Stimulated activated CD4-positive, alpha-beta T cell treated with anti-CD3 and anti-CD28 coated beads, Interleukin-2, amount 100 ng/mL, for 4 hours (primary cell): ENCODE measurements around the gene ZNF432.
"Not testable (repeated sequence)": the region's sequence is repeated elsewhere in the genome, so short reads cannot be mapped to it uniquely, and the experiment has no call there.

Source experiments
- DNase-seq: peaks from one replicate; pipeline ENCODE4 v3.0.0-alpha.2; 2020; ENCODE audit warnings: low read depth

ZNF432 gene

DNA sequence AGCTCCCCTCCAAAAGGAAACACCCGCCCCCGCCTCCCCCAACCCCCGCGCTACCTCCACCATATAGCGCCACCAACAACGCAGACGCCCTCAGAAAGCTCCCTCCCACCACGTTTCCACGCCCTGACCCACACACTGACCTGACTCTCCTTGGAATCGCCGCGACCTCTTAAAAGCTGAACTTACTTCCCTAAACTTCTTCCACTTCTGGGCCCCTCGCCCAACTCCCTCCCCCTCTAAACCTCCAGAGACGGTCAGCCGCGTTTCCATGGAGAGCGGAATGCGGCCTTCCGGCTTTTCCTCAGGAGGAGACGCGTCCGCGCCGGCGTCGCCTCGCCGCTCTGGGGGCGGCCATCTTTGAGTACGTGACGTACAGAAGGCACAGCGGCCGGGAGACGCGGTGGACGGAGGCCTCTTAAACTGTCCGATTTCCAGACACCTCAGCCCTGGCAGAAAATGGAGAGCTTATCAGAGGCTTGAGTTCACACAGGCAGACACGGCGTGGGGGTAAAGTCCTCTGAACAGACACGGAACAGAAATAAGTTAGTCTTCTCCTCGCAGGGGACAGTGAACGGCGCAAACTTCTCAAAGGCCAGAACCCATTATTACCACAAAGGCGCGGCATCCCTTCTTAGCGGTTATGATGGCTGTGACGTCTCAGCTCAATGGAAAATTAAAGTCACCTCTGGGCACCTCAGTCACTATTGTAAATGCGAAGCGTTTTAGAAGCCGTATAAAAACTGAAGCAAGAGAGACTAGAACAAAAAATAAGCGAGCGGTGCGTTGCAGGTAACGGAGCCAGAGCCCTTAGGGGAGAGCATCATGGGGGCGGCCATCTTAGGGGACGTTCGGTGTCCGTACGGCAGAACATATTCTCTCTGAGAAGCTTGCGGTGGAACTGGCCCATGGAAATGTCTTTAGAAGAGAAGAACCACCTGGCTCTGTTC is at the start of gene ZNF432:
ZNF432 (minus strand) TSS at position 284 of the 947 bp plus-strand sequence. CDS start 1,970 bp downstream, outside the sequence.
- peak; percentile 73 for DNase-seq

DNA sequence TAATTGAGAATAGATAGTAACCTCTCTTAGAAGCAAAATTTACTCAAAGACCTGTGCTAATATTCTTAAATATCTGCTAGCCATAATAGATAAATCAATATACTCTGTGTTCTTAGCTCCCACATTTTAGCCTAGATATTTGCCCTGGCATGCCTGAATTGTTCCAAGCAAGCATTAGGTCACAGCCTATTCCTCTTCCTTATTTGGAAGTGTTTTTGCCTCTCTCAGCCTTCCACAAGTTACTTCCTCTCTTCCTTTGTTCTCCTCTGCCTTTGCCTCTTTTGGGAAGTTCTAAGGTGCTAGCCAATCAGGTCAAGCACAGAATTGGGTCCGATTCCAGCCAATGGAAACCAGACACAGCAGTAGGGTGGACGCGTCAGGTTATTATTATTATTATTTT is 47.8 kb upstream of the ZNF432 start:
- not testable (repeated sequence) for DNase-seq

DNA sequence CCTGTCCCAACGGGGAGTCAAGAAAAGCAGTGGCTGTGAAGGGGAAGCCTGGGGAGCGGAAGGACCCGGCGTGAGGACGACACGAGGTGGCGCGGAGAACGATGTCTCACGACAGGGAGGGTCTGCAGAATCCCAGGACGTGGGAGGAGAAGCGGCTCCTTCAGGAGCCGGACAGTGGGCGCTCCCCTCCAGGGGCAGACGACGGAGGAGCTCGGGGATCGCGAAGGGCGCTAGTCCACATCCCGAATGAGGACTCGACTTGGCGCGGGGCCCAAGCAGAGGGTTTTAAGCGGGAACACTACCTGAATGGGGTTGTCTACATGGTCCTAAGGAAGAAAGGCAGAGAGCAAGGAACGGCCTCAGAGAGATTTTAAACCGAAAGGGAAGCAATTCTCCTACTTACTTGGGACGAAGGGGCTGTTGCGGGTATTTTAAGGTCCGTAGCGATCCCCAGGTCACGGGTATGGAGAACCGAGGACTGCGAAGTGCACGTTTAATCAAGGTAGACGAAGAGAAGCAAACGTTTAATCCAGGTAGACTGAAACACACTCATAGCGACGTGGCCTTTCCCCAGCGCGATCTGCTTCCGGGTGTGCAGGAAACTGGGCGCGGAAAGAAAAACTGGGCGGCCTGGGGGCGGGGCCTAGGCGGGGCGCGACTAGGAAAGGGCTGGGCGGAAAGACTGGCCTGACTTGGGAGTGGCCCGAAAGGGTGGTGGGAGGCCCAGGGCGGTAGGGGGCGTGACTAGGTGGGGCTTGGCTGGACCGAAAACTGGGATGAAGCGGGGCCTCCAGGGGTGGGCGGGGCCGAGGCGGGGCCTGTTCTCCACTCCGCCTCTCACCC is 46.8 kb upstream of the ZNF432 start, which contains the start of gene ZNF841:
ZNF841 (minus strand) TSS at position 594 of the 843 bp plus-strand sequence. CDS start 10,964 bp downstream, outside the sequence.
- peak; percentile 82 for DNase-seq

DNA sequence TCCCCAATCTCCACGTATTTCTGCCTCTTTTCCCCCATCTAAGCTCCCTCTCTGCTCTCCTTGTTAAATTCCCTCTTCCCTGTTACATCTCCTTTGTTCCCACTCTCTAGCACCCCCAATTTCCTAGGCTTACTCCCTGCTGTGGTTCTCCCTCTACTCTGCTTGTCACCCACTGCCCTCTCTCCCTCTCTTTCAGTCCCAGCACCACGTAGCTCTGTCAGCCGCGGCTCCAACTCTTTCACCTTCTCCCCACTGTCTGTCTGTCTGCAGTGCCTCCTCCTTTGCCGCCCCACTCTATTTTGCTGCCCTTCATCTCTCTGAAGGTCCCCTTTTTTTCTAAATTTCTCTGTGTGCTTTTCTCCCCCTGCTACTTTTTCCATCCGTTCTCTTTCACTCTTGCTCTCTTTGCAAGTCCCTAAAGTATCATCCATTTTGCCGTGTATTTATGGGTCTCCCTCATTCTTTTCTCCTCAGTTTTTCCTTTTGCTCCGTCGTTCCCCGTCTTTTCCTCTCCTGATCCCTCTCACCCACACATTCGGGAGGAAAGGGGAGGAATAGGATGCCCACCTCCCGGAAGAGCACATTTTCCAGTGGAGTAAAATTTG is 46.0 kb upstream of the ZNF432 start:
- no peak for DNase-seq

- no peak for DNase-seq
Measured at GRCh38 chr19:52086481-52086880, 37.8 kb upstream of the ZNF432 start.

- DNase-seq: no peak
Measured at GRCh38 chr19:52070496-52070895, 21.9 kb upstream of the ZNF432 start.

DNA sequence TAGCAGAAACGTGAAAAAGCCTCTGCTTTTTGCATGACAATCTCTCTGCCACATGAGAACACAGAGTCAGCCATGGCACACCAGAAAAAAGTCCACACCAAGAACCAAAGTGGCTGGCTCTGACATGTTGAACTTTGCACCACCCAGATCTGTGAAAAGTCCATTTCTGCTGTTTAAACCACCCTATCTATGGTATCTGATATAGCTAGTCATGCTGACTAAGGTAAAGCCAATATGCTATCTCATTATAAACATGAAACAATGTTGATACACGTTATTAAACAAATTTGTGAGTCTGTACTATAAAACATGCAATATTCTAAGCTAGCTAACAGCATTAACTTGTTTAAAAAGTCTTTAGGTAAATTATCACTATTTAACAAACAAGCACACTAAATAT is 21.0 kb upstream of the ZNF432 start:
- no peak for DNase-seq

DNA sequence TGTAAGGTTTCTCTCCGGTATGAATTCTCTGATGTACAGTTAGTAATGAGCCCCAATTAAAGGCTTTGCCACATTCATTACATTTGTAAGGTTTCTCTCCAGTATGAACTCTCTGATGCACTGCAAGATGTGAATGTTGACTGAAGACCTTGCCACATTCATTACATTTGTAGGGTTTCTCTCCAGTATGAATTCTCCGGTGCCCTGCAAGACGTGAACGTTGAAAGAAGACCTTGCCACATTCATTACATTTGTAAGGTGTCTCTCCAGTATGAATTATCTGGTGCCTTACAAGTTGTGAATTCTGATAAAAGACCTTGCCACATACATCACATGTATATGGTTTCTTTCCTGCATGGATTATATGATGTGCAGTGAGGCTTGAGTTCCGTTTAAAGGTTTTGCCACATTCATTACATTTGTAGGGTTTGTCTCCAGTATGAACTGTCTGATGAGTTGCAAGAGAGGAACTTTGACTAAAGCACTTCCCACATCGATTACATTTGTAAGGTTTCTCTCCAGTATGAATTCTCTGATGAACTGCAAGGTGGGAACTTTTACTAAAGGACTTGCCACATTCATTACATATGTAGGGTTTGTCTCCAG is 17.7 kb upstream of the ZNF432 start:
- DNase-seq: no peak

DNA sequence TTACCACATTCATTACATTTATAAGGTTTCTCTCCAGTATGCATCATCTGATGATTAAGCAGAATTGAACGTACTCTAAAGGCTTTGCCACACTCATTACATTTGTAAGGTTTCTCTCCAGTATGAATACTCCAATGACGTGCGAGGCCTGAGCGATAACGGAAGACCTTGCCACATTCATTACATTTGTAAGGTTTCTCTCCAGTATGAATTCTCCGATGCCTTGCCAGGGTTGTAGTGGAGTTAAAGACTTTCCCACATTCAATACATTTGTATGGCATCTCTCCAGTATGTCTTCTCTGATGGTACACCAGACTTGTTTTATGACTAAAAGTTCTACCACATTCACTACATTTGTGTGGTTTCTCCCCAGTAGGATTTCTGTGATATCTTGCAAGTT is 16.8 kb upstream of the ZNF432 start:
- DNase-seq: no peak

DNA sequence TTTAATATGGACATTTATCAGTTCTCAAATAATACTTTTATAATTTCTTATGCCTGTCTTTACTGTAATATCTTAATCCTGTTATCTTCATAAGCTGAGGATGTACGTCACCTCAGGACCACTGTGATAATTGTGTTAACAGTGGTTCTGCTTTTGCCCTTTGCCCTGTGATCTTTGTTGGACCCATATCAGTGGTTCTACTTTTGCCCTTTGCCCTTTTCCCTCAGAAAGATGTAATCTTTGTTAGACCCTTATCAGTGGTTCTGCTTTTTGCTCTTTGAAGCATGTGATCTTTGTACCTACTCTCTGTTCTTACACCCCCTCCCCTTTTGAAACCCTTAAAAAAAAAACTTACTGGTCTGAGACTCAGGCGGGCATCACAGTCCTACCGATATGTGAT is 7.8 kb upstream of the ZNF432 start:
- not testable (repeated sequence) for DNase-seq

- not testable (repeated sequence) for DNase-seq
Measured at GRCh38 chr19:52051736-52052135, 3.1 kb upstream of the ZNF432 start.

GRCh38 chr19:52039169-52039568 is 9.5 kb downstream of the ZNF432 start:
- DNase-seq: no peak

GRCh38 chr19:52034051-52034728 is 14.4 kb downstream of the ZNF432 start:
- no peak for DNase-seq

GRCh38 chr19:52028780-52029123 is 19.9 kb downstream of the ZNF432 start:
- no peak for DNase-seq

DNA sequence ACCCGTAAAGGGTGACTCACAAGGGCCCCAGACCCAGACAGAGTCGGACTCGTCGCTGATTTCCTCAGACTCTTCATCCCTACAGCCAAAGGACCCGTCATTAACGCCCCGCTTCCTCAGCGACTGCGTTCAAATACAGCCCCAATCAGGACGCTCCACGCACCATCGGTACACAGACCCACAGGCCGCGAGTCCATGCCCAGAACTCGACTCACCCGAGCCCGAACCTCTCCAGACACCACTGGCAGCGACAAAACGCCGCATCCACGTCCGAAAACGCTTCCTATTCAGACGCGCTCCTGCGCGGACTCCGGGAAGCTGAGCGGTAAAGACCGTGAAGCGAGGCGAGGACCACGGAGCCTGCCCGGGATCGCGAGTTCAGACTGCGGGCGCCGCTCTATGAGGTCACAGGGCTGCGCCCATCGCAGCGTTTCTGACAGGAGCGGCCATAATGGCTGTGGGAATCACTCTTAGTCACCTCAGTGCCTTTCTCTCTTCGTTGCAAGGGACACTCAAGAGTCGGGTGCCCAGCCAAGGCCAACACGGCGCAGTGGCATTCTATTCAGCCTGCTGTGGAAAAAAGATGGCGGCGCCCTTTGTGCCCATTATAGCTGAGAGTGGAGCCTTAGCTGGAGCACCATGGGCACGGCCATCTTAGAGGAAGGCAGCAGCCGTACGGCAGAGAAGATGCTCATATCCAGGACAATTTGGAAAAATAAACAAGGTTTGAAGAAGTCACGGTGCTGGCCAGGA is 20.4 kb downstream of the ZNF432 start, which contains the start of gene ZNF614:
ZNF614 (minus strand) TSS at position 353 of the 753 bp plus-strand sequence. CDS start 2,634 bp downstream, outside the sequence.
- DNase-seq: peak; percentile 76

DNA sequence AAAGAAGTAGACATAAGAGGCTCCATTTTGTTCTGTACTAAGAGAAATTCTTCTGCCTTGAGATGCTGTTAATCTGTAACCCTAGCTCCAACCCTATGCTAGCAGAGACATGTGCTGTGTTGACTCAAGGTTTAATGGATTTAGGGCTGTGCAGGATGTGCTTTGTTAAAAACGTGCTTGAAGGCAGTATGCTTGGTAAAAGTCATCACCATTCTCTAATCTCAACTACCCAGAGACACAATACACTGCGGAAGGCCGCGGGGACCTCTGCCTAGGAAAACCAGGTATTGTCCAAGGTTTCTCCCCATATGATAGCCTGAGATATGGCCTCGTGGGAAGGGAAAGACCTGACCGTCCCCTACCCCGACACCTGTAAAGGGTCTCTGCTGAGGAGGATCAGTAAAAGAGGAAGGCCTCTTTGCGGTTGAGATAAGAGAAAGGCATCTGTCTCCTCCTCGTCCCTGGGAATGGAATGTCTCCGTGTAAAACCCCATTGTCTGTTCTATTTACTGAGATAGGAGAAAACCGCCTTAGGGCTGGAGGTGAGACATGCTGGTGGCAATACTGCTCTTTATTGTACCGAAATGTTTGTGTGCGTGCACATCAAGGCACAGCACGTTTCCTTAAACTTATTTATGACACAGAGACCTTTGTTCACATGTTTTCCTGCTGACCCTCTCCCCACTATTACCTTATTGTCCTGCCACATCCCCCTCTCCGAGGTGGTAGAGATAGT is 22.2 kb downstream of the ZNF432 start:
- not testable (repeated sequence) for DNase-seq

DNA sequence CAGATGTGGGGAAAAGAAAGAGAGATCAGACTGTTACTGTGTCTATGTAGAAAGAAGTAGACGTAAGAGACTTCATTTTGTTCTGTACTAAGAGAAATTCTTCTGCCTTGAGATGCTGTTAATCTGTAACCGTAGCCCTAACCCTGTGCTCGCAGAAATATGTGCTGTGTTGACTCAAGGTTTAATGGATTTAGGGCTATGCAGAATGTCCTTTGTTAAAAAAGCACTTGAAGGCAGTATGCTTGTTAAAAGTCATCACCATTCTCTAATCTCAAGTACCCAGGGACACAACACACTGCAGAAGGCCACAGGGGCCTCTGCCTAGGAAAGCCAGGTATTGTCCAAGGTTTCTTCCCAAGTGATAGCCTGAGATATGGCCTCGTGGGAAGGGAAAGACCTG is 24.2 kb downstream of the ZNF432 start:
- DNase-seq: not testable (repeated sequence)

DNA sequence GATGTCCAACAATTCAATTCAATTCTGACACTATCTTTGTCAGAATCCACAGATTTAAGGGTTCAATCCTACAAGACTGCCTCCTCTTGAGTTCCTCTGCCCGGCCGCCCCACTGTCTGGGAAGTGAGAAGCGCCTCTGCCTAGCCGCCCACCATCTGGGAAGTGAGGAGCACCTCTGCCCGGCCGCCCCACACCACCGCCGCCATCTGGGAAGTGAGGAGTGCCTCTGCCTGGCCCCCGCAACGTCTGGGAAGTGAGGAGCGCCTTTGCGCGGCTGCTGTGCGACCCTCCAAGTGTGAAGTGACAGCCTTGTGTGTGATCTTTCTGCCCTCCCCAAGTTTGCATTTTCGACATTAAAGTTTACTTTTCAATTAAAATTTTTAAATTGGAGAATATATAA is 26.4 kb downstream of the ZNF432 start:
- no peak for DNase-seq

DNA sequence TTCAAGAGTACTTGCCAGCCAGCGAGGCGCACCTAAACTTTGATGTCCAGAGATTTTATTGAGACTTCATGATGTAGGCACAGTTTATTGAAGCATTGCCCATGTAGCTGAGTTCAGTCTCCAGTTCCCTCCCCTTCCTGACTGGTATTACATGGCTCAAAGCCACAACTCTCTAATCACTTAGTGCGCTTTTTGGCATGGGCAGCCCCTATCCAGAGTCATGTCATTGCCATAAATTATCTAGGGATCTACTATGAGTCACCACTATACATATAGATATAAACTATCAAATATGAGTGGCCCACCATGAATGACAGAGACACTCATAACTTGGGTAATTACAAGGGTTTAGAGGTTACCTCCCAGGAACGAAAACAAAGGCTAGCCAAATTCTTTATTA is 28.1 kb downstream of the ZNF432 start:
- no peak for DNase-seq

- DNase-seq: no peak
Measured at GRCh38 chr19:52010674-52011073, 38.0 kb downstream of the ZNF432 start.
